HG03045 (cell line): ENCODE measurements around the gene IRF3.

Experiments used
- ATAC-seq: cut with Tn5 transposase; IDR thresholded peaks from one replicate; pipeline ENCODE4 v1.9.1; 2021; ENCODE audit warnings: mild to moderate bottlenecking, moderate library complexity; ENCODE audit not compliant: unreplicated experiment

The IRF3 gene

DNA sequence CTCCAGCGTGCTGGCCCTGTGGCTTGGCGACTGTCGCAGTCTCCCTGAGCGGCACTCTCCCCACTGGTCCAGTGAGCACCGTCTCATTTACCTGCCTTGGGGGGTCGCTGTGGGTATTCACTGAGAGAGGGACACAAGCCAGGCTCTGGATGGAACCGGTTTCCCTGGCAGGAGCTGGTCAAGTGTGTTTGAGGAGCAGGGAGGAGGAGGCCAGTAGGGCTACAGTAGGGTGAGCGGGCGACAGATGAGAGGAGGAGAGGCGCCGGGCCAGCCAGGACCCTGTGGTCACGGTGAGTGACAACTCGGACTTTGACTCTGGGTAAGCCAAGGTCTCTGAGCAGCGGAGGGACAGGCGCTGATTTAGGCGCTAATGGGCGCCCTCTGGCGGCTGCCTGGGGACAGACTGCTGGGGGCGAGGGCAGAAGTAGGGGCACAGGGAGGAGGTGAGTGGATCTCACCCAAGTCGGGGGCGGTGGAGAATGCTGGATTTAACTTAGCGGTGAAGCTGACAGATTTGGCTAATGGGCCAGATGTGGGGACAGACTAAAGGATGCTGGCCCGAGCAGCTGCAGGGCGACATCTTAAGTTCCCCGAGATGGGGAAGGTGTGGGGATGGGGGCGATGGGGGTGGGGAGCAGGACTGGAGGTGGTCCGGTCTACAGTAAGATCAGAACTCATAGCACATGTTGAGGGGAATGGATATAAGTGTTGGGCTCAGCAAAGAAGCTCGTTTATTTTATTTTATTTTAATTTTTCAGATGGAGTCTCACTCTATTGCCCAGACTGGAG lies 6.7 kb upstream of the IRF3 start:
- ATAC-seq = no peak

DNA sequence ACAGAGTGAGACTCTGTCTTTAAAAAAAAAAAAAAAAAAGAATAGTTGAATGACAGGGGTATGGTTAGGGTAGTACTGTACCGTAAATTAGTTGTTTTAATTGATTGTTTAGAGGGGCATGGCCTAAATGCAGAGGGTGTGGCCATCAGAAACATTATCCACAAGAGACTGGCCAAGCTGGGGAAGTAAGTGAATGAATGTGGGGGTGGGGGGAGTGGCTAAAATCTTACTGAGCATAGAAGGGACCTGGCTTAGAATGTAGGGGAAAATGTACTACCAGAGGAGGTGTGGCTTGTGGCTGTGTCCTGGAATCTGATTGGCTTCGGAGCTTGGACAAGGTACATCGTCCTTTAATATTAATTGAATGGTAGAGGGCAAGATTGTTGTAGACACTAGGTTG lies 3.9 kb upstream of the IRF3 start:
- no peak for ATAC-seq

DNA sequence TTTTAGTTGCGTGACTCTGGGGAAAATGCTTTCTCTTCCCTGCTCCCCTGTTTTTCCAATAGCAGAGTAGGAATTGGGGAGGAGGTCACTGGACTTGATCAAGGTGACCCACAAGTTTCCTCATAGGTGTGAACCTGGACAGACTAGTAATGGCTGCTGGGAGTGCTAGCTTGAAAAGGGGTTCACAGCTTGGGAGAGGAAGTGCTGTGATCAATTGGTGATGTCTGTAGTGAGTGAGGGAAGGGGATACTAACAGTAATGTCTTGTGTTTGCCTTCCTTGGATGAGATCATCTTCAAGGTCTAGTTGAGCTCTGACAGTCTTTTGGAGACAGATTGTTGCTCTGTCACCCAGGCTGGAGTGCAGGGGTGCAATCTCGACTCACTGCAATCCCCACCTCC lies 1.8 kb upstream of the IRF3 start:
- no peak for ATAC-seq

DNA sequence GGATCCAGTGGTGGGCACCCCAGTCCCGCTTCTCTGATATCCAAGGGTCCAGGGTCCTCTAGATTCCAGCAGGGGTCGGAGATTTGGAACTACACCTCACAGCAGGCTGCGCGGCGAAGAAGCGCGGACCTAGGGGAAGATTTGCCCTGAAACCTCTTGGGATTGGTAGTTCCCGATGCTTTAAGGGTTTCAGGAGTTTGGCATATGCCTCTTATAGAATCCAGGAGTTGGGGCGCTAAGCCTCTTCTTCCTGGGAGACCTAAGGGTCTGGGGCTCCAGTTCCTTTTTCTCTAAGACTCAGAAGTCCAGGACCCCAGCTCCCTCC lies 425 bp upstream of the IRF3 start:
- ATAC-seq = no peak

DNA sequence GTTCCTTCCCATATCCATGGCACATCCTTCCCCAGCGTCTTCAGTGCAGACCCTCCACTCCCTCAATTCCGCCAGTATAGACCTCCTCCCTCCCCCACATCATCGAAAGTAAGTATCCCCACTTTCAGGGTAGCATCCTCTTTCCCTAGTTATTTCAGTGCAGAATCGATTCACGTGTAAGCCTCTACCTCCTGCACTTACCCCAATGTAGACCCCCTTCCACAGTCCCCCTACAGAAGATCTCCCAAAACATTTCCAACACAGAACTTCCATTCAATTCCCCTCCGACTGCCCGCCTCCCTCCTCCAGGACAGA lies 664 bp downstream of the IRF3 start:
- ATAC-seq = no peak

DNA sequence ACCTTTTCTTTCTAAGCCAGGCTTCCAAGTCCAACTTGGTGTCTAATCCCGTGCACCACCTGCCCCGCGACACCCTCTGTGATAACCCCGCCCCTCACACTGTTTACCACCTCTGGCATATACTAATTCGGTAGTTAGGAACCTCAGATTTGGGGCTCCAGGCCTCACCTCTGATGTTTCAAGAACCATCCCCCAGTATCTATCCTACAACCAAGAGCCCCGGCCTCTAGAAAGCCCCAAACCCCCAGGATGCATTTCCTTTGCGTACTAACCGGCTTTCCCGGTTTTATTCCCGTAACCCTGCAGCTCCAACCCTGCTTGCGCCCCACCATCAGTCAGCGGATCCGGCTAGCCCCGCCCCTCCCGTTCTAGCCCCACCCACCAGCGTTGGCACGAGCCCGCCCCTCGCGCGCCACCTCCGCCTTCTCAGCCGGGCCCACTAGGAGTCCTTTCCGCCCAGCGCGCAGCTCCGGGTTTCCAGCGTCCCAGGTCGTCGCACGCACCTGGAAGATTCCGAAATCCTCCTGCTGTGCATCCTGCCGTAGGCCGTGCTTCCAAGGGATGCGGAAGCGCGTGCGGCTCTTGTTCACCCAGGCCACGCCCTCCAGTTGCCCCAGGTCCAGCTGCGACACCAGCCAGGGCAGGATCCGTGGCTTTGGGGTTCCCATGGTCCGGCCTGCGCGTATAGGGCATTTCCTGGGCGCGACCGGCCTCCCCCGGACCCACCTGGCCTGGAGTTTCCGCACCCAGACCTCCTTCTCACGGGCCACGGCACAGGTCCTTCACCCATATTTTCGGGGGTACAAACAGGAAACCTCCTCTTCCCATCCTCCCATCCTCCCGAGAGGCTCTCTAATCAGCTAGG lies 1.3 kb downstream of the IRF3 start:
- no peak for ATAC-seq

DNA sequence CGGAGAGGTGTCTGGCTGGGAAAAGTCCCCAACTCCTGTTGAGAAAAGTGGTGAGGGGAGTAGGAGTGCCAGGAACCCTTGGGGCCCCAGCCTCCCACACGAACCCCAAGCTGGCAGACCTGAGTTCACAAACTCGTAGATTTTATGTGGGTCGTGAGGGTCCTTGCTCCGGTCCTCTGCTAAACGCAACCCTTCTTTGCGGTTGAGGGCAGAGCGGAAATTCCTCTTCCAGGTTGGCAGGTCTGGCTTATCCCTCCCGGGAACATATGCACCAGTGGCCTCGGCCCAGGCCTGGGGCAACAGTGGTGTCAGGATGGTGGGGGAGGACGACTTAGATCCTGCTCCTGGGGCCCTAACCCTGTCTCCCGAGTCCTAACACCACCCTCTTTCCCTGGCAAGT lies 2.4 kb downstream of the IRF3 start:
- no peak for ATAC-seq

DNA sequence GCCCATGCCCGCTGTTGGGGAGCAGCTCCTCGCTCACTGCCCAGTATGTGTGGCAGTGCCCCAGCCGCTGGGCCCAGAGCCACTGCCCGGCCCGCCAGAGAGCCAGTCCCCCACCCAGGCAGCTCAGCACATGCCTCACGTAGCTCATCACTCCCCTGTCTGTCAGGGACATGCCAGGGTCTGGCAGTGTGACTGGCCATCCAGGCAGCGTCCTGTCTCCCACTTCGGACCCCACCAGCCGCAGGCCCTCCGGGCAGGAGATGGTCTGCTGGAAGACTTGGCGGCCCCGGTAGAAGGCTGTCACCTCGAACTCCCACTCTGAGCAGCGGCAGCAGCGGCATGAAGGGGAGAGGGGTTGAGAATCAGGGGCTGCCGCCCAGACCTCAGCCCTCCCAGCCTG lies 3.6 kb downstream of the IRF3 start:
- ATAC-seq = no peak

DNA sequence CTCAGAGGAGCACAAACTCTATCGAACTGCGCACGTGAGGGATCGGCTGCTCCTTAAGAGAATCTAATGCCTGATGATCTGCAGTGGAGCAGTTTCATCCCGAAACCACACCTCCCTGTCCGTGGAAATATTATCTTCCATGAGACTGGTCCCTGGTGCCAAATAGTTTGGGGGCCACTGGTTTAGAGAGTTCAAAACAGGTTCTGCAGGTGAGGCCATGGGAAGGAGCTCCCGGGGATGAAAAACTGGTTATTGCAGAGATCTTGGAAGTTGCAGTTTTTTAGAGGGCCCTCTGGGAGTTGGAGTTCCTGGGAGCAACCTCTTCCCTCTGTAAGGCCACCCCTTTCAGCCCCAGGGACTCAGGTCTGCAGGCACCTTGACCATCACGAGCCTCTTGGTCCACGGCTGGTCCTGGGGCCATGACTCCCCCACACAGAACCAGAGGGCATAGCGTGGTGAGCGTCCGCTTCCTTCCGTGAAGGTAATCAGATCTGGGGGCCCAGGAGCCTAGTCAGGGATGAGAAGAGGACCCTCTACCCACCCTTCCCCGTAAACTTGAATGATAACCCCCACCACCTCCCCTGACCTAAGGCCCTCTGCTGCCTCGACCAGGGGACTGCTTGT lies 5.2 kb downstream of the IRF3 start:
- ATAC-seq = no peak

DNA sequence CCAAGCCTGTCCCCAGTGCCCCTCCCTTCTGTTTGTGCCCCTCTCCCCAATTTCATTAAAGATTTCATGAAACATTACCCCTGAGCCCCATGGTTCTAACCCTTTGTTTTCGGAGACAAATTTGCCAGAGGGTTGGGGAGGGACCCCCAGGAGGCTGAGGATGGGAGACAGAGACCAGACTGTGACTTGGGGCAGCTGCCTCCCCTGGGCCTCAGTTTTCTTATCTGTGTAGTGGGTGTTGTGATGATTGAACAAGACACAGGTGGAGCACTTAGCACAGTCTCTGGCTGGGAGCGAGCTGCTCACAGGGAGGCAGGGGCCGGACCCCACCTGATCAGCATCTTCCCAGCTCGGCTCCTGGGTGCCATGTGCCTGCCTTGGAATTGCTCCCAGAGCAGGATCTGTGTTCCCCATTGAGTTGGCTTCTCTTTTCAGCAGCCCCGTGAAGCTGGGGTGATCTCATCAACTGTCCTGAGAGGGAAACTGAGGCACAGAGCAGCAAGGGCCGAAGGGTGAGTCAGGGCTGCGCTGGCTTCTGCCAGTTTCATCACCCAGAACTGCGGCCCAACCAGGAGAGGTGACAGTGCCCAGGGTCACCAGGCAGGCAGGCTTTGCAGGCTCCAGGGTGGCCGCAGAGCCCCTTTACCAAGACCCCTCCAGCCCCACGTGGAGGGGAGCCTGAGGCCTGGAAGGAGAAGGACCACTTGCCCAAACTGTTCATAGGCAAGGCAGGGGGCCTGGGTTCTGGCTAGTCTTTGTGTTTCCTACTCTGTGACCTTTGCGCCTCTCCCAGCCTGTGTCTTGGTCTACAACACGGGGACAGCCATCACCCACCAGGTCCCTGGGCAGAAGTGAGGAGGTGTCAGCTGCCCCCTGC lies 6.9 kb downstream of the IRF3 start:
- ATAC-seq = no peak

DNA sequence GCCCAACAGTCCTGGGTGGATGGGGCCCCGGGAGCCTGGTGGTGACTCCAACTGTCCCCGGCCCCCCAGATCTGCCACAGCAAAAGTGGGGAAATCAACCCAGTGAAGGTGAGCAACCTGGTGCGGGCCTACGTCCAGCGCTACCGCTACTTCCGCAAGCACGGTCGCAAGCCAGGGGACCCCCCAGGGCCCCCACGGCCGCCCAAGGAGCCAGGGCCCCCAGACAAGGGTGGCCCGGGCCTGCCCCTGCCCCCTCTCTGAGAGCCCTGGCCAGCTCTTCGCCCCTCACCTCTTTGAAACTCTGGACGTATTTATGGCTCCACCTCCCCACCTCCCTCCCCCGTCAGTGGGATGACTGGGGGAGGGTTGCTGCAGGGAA lies 7.5 kb downstream of the IRF3 start:
- ATAC-seq = no peak

DNA sequence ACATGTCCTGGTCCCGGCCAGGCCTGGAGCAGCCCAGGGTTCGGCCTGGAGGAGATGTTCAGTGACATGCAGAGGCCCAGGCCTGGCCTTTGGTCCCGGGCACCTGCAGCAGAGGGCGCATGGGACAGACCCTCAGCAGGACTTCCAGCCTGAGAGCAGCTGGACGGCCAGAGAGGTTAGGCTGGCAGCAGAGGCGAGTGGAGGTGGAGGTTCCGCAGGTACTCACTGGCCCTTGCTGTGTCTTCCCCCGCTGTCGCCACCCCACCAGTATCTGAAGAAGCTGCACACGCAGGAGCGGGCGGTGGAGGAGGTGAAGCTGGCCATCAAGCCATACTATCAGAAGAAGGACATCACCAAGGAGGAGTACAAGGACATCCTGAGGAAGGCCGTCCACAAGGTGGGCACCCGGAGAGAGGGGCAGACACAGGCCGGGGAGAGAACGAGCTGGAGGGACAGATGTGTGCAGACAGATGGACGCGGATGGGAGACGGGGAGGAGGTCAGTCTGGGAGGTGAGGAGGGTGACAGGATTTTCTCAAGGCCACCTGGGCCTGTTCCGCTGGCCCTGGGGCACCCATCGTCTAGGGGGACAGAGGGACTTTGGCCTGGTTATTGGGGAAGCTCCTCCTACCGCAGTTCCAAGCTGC lies 8.0 kb downstream of the IRF3 start:
- no peak for ATAC-seq

DNA sequence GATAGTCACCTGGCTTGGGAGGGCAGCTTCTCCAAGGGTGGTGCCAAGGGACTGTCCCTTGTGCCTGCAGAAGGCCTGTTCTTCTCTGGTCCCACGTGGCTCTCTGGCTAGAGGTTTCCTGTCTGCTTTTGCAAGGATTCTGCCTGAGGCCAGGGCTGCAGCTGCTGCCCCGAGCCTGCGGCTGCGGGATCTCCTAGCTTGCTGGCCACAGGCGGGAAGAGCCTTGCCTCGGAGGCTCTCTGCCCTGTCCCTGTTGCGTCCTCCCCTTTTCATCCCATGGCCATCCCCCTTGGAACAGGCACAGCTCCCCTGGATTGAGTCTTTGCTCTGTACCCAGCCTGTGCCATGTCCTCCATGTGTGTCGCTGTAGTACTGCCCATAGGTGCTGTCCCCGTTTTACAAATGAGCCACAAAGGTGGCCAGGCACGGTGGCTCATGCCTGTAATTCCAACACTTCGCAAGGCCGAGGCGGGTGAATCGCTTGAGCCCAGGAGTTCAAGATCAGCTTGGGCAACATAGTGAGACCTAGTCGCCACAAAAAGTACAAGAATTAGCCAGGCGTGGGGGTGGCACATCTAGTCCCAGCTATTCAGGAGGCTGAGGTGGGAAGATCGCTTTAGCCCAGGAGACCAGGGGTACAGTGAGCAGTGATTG lies 9.1 kb downstream of the IRF3 start:
- ATAC-seq = no peak

DNA sequence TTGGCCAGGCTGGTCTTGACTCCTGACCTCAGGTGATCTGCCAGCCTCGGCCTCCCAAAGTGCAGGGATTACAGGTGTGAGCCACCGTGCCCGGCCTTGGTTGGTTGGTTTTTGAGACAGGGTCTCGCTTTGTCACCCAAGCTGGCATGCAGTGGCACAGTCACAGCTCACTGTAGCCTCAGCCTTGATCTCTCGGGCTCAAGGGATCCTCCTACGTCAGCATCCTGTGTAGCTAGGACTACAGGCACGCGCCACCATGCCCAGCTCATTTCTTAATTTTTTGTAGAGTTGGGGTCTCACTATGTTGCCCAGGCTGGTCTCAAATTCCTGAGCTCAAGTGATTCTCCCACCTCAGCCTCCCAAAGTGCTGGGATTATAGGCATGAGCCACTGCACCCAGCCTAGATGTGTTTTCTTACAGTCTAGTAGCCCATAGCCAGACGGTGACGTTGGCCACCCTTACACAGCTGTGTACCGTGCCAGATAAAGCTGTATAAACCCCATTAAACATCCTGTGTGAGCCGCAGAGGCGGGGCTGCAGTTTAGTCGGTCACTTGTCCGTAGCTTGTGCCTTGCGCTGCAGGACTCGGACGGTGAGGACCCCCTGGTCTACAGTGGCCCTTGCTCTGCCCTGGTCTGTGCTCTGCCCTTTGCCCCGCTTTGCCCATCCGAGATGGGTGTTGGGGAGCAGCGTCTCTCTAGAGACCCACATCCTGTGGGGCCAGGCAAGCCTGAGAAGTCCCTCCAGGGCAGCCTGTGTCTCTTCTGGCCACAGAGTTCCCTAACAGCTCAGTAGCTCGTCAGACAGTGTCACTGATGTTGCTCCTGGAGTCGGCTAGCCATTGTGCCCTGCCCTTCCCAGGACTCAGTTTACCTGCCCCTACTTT lies 9.8 kb downstream of the IRF3 start:
- ATAC-seq = no peak

DNA sequence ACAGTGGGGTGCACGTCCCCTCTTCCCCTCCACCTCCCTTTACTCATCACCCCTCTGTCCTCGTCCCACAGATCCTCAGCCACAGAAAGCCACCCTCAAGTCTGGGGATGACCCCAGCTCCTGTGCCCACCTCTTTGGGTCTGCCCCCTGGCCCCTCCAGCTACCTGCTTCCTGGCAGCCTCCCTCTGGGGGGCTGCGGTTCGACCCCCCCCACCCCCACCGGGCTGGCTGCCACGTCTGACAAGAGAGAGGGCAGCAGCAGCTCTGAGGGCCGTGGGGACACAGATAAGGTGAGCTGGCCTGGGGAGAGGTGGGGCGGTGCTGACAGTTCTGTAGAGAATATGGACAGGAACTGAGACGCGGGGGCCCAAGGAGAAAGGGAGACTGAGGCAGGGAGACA lies 11.1 kb downstream of the IRF3 start:
- ATAC-seq = no peak

DNA sequence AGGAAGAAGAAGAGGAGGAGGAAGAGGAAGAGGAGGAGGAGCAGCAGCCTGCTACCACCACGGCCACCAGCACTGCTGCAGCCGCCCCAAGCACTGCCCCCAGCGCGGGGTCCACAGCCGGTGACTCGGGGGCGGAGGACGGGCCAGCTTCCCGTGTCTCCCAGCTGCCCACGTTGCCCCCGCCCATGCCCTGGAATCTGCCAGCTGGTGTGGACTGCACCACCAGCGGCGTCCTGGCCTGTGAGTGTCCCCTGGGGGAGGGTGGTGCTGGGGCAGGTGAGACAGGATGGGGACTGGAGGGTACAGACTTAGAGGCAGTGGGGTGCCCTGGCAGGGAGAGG lies 12.2 kb downstream of the IRF3 start:
- no peak for ATAC-seq

DNA sequence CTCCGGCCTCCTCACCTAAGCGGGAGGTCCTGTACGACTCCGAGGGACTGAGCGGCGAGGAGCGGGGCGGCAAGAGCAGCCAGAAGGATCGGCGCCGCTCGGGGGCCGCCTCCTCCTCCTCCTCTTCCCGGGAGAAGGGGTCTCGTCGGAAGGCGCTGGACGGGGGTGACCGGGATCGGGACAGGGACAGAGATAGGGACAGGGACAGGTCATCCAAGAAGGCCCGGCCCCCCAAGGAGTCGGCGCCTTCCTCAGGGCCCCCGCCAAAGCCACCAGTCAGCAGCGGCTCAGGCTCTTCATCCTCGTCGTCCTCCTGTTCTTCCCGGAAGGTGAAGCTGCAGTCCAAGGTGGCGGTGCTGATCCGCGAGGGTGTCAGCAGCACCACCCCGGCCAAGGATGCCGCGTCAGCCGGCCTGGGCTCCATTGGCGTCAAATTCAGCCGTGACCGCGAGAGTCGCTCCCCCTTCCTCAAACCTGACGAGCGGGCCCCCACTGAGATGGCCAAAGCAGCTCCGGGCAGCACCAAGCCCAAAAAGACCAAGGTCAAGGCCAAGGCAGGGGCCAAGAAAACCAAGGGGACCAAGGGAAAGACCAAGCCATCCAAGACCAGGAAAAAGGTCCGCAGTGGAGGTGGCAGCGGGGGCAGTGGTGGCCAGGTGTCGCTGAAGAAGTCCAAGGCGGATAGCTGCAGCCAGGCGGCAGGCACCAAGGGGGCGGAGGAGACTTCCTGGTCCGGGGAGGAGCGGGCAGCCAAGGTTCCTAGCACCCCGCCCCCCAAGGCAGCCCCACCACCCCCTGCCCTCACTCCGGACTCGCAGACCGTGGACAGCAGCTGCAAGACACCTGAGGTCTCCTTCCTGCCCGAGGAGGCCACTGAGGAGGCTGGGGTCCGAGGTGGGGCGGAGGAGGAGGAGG lies 12.8 kb downstream of the IRF3 start:
- ATAC-seq = no peak

DNA sequence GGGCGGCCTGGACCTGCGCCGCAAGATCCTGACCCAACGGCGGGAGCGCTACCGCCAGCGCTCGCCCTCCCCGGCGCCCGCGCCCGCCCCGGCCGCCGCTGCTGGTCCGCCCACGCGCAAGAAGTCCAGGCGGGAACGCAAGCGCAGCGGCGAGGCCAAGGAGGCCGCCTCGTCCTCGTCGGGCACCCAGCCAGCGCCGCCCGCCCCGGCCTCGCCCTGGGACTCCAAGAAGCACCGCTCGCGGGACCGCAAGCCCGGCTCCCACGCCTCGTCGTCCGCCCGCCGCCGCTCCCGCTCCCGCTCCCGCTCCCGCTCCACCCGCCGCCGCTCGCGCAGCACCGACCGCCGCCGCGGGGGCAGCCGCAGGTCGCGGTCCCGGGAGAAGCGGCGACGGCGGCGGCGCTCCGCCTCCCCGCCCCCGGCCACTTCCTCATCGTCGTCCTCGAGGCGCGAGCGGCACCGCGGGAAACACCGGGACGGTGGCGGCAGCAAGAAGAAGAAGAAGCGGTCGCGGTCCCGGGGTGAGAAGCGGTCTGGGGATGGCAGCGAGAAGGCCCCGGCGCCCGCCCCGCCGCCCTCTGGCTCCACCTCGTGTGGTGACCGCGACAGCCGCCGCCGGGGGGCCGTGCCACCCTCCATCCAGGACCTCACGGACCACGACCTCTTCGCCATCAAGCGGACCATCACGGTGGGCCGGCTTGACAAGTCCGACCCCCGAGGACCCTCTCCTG lies 13.7 kb downstream of the IRF3 start:
- ATAC-seq = no peak
